Progenitor cell of endocrine pancreas (in vitro differentiated cells): ENCODE data around the gene TET1. TPM values are rescaled to one million over a fixed set of nuclear protein-coding genes. Genes with fewer than 3 reads are reported as not detected.

Experiments
- DNase-seq: peaks from one replicate; pipeline ENCODE4 v3.0.0; 2021; ENCODE audit warnings: low spot score; ENCODE audit not compliant: unreplicated experiment
- H3K27ac Mint-ChIP-seq: 2 replicates; pipeline ENCODE4 v1.8.0; 2021; ENCODE audit warnings: mild to moderate bottlenecking, moderate library complexity, mixed read lengths
- H3K27me3 Mint-ChIP-seq: 2 replicates; pipeline ENCODE4 v1.8.0; 2021; ENCODE audit warnings: mixed read lengths
- H3K36me3 Mint-ChIP-seq: 2 replicates; pipeline ENCODE4 v1.8.0; 2022; ENCODE audit warnings: mixed read lengths; ENCODE audit not compliant: insufficient read depth
- H3K4me1 Mint-ChIP-seq: 2 replicates; pipeline ENCODE4 v1.8.0; 2021; ENCODE audit warnings: low read depth, mixed read lengths
- H3K4me3 Mint-ChIP-seq: 2 replicates; pipeline ENCODE4 v1.8.0; 2021; ENCODE audit warnings: low read depth, mild to moderate bottlenecking, moderate library complexity, mixed read lengths
- H3K9me3 Mint-ChIP-seq: 2 replicates; pipeline ENCODE4 v1.8.0; 2021; ENCODE audit warnings: low read depth, mixed read lengths
- CTCF ChIP-seq: fragments of 200-600 bp; sonication (generic); IDR thresholded peaks from one replicate; pipeline ENCODE4 v1.5.0; 2021; ENCODE audit warnings: antibody characterized with exemption, mild to moderate bottlenecking; ENCODE audit not compliant: unreplicated experiment
- total RNA-seq: library from RNA; stranded (reverse); gene quantifications from 2 replicates; pipeline ENCODE4 v1.2.1, GENCODE V29; 2021

The TET1 gene
- total RNA-seq, 1 donor from 2014 or later: 37.3 TPM

GRCh38 chr10:68565658-68566057 is 5.5 kb downstream of the TET1 start:
- no peak overlapping the region for H3K4me3 Mint-ChIP-seq
- no peak overlapping the region for H3K27ac Mint-ChIP-seq
- H3K27me3 Mint-ChIP-seq: no peaks in the 10 kb centered on the region
- TF ChIP-seq CTCF: no peak
- no peaks in the 10 kb centered on the region for H3K9me3 Mint-ChIP-seq
- no peak for DNase-seq
- peaks cover 1% of the 10 kb centered on the region for H3K36me3 Mint-ChIP-seq
- H3K4me1 Mint-ChIP-seq: peaks cover 23% of the 10 kb centered on the region

GRCh38 chr10:68566351-68566750 is 6.2 kb downstream of the TET1 start:
- no peak for TF ChIP-seq CTCF
- no peak for DNase-seq
- H3K4me3 Mint-ChIP-seq: no peak overlapping the region
- H3K27ac Mint-ChIP-seq: no peak overlapping the region
- H3K36me3 Mint-ChIP-seq: peaks cover 1% of the 10 kb centered on the region
- no peaks in the 10 kb centered on the region for H3K9me3 Mint-ChIP-seq
- H3K4me1 Mint-ChIP-seq: peaks cover 21% of the 10 kb centered on the region
- no peaks in the 10 kb centered on the region for H3K27me3 Mint-ChIP-seq

- Mint-ChIP-seq H3K36me3 (peaks cover 1% of the 10 kb centered on the region), H3K27ac (no peak overlapping the region), H3K27me3 (no peaks in the 10 kb centered on the region), H3K4me3 (no peak overlapping the region), H3K9me3 (no peaks in the 10 kb centered on the region), H3K4me1 (peaks cover 20% of the 10 kb centered on the region)
- no peak for TF ChIP-seq CTCF
- no peak for DNase-seq
Observed at GRCh38 chr10:68566955-68567354, 6.8 kb downstream of the TET1 start.

GRCh38 chr10:68572151-68572550 is 12.0 kb downstream of the TET1 start:
- H3K36me3 Mint-ChIP-seq: peaks cover 17% of the 10 kb centered on the region
- no peak for TF ChIP-seq CTCF
- no peaks in the 10 kb centered on the region for H3K27me3 Mint-ChIP-seq
- no peak for DNase-seq
- no peaks in the 10 kb centered on the region for H3K4me1 Mint-ChIP-seq
- H3K9me3 Mint-ChIP-seq: no peaks in the 10 kb centered on the region
- H3K27ac Mint-ChIP-seq: no peak overlapping the region
- H3K4me3 Mint-ChIP-seq: no peak overlapping the region

GRCh38 chr10:68574051-68574450 is 13.9 kb downstream of the TET1 start:
- no peak for DNase-seq
- no peak for TF ChIP-seq CTCF
- peaks cover 15% of the 10 kb centered on the region for H3K36me3 Mint-ChIP-seq
- no peaks in the 10 kb centered on the region for H3K27me3 Mint-ChIP-seq
- no peaks in the 10 kb centered on the region for H3K9me3 Mint-ChIP-seq
- H3K27ac Mint-ChIP-seq: no peak overlapping the region
- H3K4me1 Mint-ChIP-seq: no peaks in the 10 kb centered on the region
- H3K4me3 Mint-ChIP-seq: no peak overlapping the region
